ENCODE measurements around the gene SNX20. TPM values are rescaled to one million over a fixed set of nuclear protein-coding genes. Genes with fewer than 3 reads are reported as not detected.

Gene SNX20
- total RNA-seq, 1 experiment from 2014 or later = not detected

GRCh38 chr16:50631249-50631984, 49.7 kb downstream of the SNX20 start:
- H3K4me1 Mint-ChIP-seq = peaks cover 0 to 9% of the 10 kb centered on the region in 2 experiments; a peak in 1 of 4 replicates
- WGBS (ENCODE audit: extremely low coverage, insufficient read length, low lambda C conversion rate) = no CpG with 5 or more reads among the region's 8 CpGs
- H2AK5ac ChIP-seq (ENCODE audit: insufficient read length, low read length) = no peak overlapping the region
- no peaks in the 10 kb centered on the region for H3K9me3 Mint-ChIP-seq
- no peak overlapping the region for H3K4ac ChIP-seq (ENCODE audit: low read depth, low read length)
- no peak overlapping the region for H2BK12ac ChIP-seq (ENCODE audit: insufficient read length, low read depth, low read length)
- no peaks in the 10 kb centered on the region for H3K79me1 ChIP-seq (ENCODE audit: insufficient read depth, low read depth, low read length, poor library complexity, severe bottlenecking)
- no peak overlapping the region for H3K56ac ChIP-seq (ENCODE audit: insufficient read length, low read depth, low read length)
- no peaks in the 10 kb centered on the region for H3K27me3 ChIP-seq (ENCODE audit: insufficient read depth, low read length)
- no peak overlapping the region for H4K5ac ChIP-seq (ENCODE audit: insufficient read length, low read depth, low read length)
- DNase-seq = no peak
- no peaks in the 10 kb centered on the region for H3K9me3 ChIP-seq (ENCODE audit: control insufficient read depth, low read depth, low read length)
- H3K18ac ChIP-seq (ENCODE audit: insufficient read length, low read depth, low read length) = no peak overlapping the region
- H3K27ac ChIP-seq (ENCODE audit: insufficient read length, low read depth, low read length) = no peak overlapping the region
- no peak overlapping the region for H3K23ac ChIP-seq (ENCODE audit: insufficient read length, low read depth, low read length)
- TF ChIP-seq, protein P1, sequence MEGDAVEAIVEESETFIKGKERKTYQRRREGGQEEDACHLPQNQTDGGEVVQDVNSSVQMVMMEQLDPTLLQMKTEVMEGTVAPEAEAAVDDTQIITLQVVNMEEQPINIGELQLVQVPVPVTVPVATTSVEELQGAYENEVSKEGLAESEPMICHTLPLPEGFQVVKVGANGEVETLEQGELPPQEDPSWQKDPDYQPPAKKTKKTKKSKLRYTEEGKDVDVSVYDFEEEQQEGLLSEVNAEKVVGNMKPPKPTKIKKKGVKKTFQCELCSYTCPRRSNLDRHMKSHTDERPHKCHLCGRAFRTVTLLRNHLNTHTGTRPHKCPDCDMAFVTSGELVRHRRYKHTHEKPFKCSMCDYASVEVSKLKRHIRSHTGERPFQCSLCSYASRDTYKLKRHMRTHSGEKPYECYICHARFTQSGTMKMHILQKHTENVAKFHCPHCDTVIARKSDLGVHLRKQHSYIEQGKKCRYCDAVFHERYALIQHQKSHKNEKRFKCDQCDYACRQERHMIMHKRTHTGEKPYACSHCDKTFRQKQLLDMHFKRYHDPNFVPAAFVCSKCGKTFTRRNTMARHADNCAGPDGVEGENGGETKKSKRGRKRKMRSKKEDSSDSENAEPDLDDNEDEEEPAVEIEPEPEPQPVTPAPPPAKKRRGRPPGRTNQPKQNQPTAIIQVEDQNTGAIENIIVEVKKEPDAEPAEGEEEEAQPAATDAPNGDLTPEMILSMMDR (conservative IDR thresholded peaks at IDR 0.05) = no peak
- H2AFZ ChIP-seq (ENCODE audit: low read length) = no peak overlapping the region
- H3K9ac ChIP-seq (ENCODE audit: extremely low read depth, insufficient read length, low read length) = no peak overlapping the region
- H2BK20ac ChIP-seq (ENCODE audit: low read depth, low read length, poor library complexity, severe bottlenecking) = no peak overlapping the region
- H4K91ac ChIP-seq (ENCODE audit: insufficient read length, low read depth, low read length) = no peak overlapping the region
- no peak overlapping the region; the same call in 1 of the 2 replicates for H3K14ac ChIP-seq (ENCODE audit: insufficient read depth, low read length)
- H3K27ac Mint-ChIP-seq = no peak overlapping the region
- no peaks in the 10 kb centered on the region; the same call in 1 of the 2 replicates for H3K27me3 Mint-ChIP-seq (ENCODE audit: low read depth)
- H3K79me2 ChIP-seq (ENCODE audit: insufficient read depth, low read length) = no peaks in the 10 kb centered on the region
- H2BK120ac ChIP-seq (ENCODE audit: low read depth, low read length, poor library complexity, severe bottlenecking) = no peak overlapping the region
- no peaks in the 10 kb centered on the region for H3K36me3 Mint-ChIP-seq (ENCODE audit: insufficient read depth in 1 of 3, low read depth in 3 of 3)
- H3K4me2 ChIP-seq (ENCODE audit: insufficient read depth, insufficient read length, low read length) = no peak overlapping the region
- H4K8ac ChIP-seq (replicated peaks; ENCODE audit: insufficient read length, low read depth, low read length) = no peak overlapping the region
- no peaks in the 10 kb centered on the region for H3K4me1 ChIP-seq (ENCODE audit: insufficient read depth, low read length)
- no peaks in the 10 kb centered on the region for H4K20me1 ChIP-seq (ENCODE audit: control insufficient read depth, insufficient read depth, insufficient read length)
- no peak overlapping the region for H3K4me3 Mint-ChIP-seq
- H3T11ph ChIP-seq (ENCODE audit: low read length) = no peak overlapping the region
- H2BK5ac ChIP-seq (ENCODE audit: insufficient read length, low read length) = no peak overlapping the region
- no peak overlapping the region for H2BK15ac ChIP-seq (ENCODE audit: low read depth, low read length)
- H3K23me2 ChIP-seq (ENCODE audit: insufficient read length, low read depth, low read length, poor library complexity, severe bottlenecking) = no peaks in the 10 kb centered on the region

Data from H9 (cell line).